Uterus (tissue), 2 donors: ENCODE data around the gene CALML5.

Experiments used
- POLR2A ChIP-seq, 2 donors: fragments of 450-650 bp; IDR thresholded peaks; one replicate each; pipeline ENCODE4 v1.6.1; 2016; ENCODE audit warnings: antibody characterized with exemption in 2 of 2, mild to moderate bottlenecking in 1 of 2, moderate library complexity in 1 of 2
- TF ChIP-seq, protein P1 (sequence below), 4 experiments: fragments of 200-600 bp in 2 of 4; fragments of 450-650 bp in 2 of 4; sonication (generic) in 2 of 4; IDR thresholded peaks; one replicate each; pipeline ENCODE4 v1.5.1; 2016 to 2019; ENCODE audit warnings: antibody characterized with exemption in 4 of 4, mild to moderate bottlenecking in 2 of 4, moderate library complexity in 1 of 4

- TF ChIP-seq, protein P1, sequence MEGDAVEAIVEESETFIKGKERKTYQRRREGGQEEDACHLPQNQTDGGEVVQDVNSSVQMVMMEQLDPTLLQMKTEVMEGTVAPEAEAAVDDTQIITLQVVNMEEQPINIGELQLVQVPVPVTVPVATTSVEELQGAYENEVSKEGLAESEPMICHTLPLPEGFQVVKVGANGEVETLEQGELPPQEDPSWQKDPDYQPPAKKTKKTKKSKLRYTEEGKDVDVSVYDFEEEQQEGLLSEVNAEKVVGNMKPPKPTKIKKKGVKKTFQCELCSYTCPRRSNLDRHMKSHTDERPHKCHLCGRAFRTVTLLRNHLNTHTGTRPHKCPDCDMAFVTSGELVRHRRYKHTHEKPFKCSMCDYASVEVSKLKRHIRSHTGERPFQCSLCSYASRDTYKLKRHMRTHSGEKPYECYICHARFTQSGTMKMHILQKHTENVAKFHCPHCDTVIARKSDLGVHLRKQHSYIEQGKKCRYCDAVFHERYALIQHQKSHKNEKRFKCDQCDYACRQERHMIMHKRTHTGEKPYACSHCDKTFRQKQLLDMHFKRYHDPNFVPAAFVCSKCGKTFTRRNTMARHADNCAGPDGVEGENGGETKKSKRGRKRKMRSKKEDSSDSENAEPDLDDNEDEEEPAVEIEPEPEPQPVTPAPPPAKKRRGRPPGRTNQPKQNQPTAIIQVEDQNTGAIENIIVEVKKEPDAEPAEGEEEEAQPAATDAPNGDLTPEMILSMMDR (IDR thresholded peaks at IDR 0.05): no peak
- TF ChIP-seq POLR2A (IDR thresholded peaks at IDR 0.05): no peak
These were observed 428 bp downstream of the CALML5 start for GRCh38 chr10:5498791-5499492.
